Stimulated activated naive CD8-positive, alpha-beta T cell treated with anti-CD3 and anti-CD28 coated beads, Interleukin-15, Interleukin-2, amounts not matched to agents 100 ng/mL and 50 ng/mL, for 24 hours (primary cell): ENCODE measurements around the gene SLC25A27.

ENCODE experiments used
- H3K27ac Mint-ChIP-seq: one replicate; pipeline ENCODE4 v1.8.0; 2021; ENCODE audit warnings: mild to moderate bottlenecking, mixed read lengths
- H3K27me3 Mint-ChIP-seq: one replicate; pipeline ENCODE4 v1.8.0; 2021; ENCODE audit warnings: mixed read lengths
- H3K36me3 Mint-ChIP-seq: one replicate; pipeline ENCODE4 v1.8.0; 2021; ENCODE audit warnings: low read depth, mixed read lengths
- H3K4me1 Mint-ChIP-seq: one replicate; pipeline ENCODE4 v1.8.0; 2021; ENCODE audit warnings: low read depth, mixed read lengths
- H3K4me3 Mint-ChIP-seq: one replicate; pipeline ENCODE4 v1.8.0; 2021; ENCODE audit warnings: mild to moderate bottlenecking, mixed read lengths
- H3K9me3 Mint-ChIP-seq: one replicate; pipeline ENCODE4 v1.8.0; 2021; ENCODE audit warnings: mixed read lengths

The SLC25A27 gene, protein sequence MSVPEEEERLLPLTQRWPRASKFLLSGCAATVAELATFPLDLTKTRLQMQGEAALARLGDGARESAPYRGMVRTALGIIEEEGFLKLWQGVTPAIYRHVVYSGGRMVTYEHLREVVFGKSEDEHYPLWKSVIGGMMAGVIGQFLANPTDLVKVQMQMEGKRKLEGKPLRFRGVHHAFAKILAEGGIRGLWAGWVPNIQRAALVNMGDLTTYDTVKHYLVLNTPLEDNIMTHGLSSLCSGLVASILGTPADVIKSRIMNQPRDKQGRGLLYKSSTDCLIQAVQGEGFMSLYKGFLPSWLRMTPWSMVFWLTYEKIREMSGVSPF

DNA sequence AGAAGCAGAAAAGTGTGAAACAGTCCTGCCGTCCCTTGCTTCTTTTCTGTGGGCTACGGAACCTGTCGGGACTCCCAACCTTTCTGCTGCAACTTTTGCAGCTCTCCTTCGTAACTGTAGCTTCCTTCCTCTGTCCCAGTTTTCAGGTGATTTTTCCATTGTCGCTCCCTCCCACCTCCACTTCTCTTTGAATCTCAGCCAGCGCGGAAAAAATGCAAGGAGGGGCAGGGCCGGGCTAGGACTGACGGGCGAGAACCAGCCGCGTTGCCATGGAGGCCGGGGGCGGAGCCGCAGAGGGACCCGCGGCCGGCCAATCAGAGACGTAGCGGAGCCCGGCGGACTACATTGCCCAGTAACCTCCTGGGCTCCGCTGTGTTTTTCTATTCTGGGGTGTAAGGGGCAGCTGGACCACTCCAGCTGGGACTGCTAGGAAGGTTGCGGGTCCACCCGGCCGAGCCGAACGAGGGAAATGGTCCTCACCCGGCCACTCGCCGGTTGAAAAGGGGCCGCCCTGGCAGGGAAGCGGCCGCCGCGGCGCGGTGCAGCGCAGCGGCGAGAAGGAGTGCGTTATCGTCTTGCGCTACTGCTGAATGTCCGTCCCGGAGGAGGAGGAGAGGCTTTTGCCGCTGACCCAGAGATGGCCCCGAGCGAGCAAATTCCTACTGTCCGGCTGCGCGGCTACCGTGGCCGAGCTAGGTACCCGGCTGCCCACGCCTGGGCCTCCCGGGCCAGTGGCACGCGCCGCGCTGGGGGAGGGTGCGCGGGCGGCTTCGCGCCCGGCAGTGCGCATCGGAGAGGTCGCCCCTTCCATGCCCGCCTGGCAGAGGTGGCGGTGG is at the start of gene SLC25A27, which contains the start of gene CYP39A1:
SLC25A27 (plus strand) TSS at position 373 of the 836 bp plus-strand sequence; CDS start at position 591, 218 bp downstream.
CYP39A1 (minus strand) TSS at position 216 of the 836 bp plus-strand sequence. CDS start 236 bp downstream, outside the sequence.
- no peaks in the 10 kb centered on the region for H3K9me3 Mint-ChIP-seq
- peaks cover 56% of the 10 kb centered on the region for H3K27me3 Mint-ChIP-seq
- peak within 1 kb of the TSS; percentile 79 for H3K4me3 Mint-ChIP-seq
- H3K36me3 Mint-ChIP-seq = no peaks in the 10 kb centered on the region
- H3K27ac Mint-ChIP-seq = peak within 1 kb of the TSS; percentile 61
- H3K4me1 Mint-ChIP-seq = peaks cover 15% of the 10 kb centered on the region

DNA sequence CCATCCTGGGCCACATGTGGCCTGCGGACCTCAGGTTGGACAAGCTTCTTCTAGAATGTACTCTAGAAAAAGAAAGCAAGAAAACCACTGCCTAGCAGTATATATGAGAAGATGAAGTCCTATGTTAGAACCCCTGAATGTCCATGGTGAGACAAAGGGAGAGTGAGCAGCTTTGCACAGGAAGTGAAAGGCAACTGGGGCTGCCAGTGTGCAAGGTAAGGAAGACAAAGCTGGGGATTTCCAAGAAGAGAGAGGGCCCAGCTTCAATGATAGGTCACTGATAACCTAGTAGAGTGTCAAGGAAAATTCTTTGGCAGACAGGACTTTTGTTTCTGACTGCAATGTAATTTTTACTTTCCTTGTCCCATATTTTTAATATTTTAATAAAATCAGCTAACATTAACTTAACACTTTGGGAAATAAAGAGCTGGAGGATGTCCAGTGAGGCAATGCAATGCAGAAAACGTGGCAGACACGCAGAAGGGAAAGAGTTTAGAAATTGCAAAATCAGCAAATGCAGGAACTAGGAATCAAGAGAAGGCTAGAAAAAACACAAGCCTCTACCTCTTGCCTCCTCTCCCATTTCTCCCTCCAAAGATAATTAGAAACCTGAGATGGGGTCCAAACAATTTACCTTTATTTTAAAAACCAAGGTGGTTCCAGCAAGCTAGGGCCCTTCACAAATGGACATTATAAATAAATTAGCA is 47.5 kb upstream of the SLC25A27 start:
- Mint-ChIP-seq H3K4me3 (no peak overlapping the region), H3K27me3 (peaks cover 21% of the 10 kb centered on the region), H3K36me3 (no peaks in the 10 kb centered on the region), H3K27ac (no peak overlapping the region), H3K4me1 (no peaks in the 10 kb centered on the region), H3K9me3 (no peaks in the 10 kb centered on the region)

DNA sequence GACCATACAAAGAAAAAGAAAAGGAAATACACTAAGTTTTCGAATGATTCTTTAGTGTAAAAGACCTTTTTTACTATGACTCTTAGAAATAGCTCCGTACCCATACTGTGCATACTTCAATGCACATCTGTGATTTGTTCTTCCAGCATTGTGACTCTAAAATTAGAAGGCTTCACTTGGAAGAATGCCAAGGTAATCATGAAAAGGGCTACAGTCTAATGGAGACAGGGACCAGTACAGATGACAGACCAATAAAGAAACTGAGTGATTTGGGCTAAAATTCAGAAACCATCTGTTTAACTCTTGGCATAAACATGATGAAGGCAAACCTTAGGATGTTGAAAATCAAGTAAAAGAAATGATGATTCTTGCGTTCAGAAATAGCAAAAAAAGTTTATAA is 46.4 kb upstream of the SLC25A27 start:
- no peak overlapping the region for H3K4me3 Mint-ChIP-seq
- no peak overlapping the region for H3K27ac Mint-ChIP-seq
- H3K36me3 Mint-ChIP-seq = no peaks in the 10 kb centered on the region

DNA sequence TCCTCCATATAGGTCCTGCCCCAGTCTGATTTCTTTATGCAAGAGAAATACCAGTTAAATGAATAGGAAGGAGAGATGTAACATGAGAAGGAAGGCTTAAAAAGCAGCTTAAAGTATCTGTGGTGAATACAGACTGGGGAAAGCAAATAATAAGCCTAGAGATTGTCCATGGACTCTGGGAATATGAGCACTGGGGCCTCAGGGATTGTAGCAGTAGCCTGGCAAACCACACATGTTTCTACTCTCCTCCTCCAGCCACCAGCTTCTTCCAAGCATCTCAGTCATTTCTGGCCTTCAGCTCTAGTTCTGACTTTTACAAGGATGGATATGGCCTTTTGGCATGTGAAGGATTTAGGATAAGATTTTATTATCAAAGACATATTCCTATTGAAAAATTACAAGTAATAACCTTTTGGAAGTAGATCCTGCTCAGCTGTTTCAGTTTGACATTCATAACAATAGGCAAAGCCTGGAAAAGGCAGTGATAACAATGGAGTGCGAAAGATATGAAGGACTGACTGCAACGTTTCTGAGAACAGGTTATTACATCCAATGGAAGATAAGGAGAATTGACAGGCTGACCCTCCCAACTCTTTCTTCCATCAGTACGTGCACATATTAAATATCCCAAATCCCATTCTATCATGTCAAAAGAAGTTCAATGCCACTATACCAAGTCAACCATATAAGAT is 41.8 kb upstream of the SLC25A27 start:
- Mint-ChIP-seq H3K9me3 (no peaks in the 10 kb centered on the region), H3K4me3 (no peak overlapping the region), H3K27me3 (peaks cover 15% of the 10 kb centered on the region), H3K36me3 (no peaks in the 10 kb centered on the region), H3K4me1 (no peaks in the 10 kb centered on the region), H3K27ac (no peak overlapping the region)

More for the DNA sequence above, 46.4 kb upstream of the SLC25A27 start:
- Mint-ChIP-seq H3K27me3 (peaks cover 13% of the 10 kb centered on the region), H3K4me1 (no peaks in the 10 kb centered on the region), H3K9me3 (no peaks in the 10 kb centered on the region)

DNA sequence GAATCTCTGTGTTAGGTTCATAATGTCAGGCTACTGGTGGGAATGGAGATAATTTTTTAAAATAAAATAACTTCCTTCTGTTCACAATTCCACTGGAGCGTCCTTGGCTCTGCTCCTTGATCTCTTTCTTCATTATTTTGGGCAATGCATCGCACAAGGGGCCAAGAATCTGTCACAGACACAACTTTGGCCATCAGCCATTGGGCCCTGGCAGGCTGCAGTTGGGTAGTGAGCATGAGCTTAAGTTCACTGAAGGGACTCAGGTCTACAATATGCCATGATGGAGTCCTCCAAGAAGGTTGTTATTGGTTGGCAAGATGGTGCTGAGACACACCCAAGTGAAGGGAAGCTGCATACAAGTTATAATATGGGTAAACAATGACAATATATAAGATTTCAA is 40.1 kb upstream of the SLC25A27 start:
- Mint-ChIP-seq H3K4me3 (no peak overlapping the region), H3K27me3 (peaks cover 25% of the 10 kb centered on the region), H3K36me3 (no peaks in the 10 kb centered on the region), H3K27ac (no peak overlapping the region), H3K4me1 (no peaks in the 10 kb centered on the region), H3K9me3 (no peaks in the 10 kb centered on the region)

DNA sequence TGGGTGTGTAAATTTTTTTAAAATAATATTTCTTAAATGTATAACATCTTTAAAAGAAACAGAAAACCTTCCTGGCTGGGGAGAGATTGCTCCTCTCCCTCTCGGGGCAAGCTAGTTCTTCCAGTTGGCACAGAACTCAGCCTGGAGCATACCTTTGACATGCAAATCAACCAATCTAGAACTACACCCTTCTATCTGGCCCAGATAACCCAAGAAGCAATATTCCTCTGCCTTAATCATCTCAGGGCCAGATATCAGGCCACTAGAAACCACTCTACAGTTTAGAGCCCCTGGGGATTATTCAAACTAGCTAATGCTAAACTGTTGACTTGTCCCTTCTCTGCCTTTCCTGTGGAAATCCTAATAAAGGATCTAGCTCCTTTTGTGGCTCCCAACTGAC is 34.0 kb upstream of the SLC25A27 start:
- Mint-ChIP-seq H3K27me3 (peaks cover 47% of the 10 kb centered on the region), H3K36me3 (no peaks in the 10 kb centered on the region), H3K4me3 (no peak overlapping the region), H3K4me1 (no peaks in the 10 kb centered on the region), H3K9me3 (no peaks in the 10 kb centered on the region), H3K27ac (no peak overlapping the region)

DNA sequence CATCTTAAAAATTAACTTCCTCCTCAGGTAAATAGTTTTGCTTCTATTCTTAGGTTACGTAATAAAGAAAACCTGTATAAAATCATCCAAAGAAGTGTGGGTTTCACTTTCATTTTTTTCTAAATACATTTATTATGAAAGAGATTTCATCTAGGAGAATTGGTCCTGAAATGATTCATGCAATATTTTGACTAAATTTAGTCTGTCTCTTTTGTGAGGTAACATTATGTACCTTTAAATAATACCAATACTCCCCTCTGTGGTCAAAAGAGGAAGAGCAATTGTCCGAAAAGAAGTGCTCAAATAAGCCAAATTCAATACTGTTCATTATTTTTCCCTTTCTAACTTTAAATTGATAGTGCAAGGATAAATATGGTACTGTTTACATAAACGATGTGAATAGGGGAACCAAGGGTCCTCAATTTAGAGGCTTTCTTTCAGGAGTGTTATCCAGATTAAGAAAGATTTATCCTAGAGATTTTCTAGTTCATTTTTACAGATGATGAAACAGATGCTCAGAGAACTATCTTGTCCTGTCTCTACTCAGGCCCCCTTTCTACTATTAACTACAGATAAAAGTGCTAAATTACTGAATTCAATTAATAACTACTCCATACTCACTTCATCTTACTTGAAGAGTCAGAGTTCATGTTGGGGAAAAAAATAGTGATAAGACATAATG is 26.4 kb upstream of the SLC25A27 start:
- Mint-ChIP-seq H3K4me1 (peaks cover 4% of the 10 kb centered on the region), H3K27ac (no peak overlapping the region), H3K27me3 (peaks cover 21% of the 10 kb centered on the region), H3K36me3 (no peaks in the 10 kb centered on the region), H3K9me3 (no peaks in the 10 kb centered on the region), H3K4me3 (no peak overlapping the region)

DNA sequence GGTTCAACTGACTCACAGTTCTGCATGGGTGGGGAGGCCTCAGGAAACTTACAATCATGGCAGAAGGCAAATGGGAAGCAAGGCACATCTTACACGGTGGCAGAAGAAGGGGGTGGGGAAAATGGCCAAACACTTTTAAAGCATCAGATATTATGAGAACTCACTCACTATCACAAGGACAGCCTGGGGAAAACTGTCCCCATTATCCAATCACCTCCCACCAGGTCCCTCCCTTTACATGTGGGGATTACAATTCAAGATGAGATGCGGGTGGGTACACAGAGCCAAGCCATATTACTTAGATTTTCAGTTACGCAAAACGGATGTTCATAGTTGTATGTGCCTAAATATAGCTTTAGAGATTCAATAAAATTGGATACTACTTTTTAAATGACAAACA is 25.8 kb upstream of the SLC25A27 start:
- peaks cover 19% of the 10 kb centered on the region for H3K27me3 Mint-ChIP-seq
- H3K36me3 Mint-ChIP-seq = no peaks in the 10 kb centered on the region

DNA sequence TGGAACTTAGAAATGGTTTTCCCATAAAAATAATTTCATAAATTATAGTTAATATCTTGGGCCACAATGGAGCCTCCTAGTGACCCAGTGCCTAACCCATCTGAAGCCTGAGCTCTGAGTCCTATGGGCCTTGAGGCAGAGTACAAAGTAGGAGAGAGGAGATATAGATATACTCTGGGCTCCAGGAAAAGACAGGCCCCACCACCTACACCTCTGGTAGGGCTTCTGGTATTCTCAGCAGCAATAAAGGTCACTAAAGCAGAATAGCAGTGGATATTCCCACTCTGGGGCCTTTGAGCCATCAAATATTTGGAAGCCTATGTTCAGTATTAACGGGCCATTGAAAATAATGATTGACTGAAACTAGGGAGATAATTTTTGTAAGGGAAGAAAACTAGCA is 24.3 kb upstream of the SLC25A27 start:
- H3K4me3 Mint-ChIP-seq = no peak overlapping the region
- no peak overlapping the region for H3K27ac Mint-ChIP-seq
- H3K9me3 Mint-ChIP-seq = no peaks in the 10 kb centered on the region
- peaks cover 4% of the 10 kb centered on the region for H3K4me1 Mint-ChIP-seq
- H3K27me3 Mint-ChIP-seq = peaks cover 13% of the 10 kb centered on the region
- no peaks in the 10 kb centered on the region for H3K36me3 Mint-ChIP-seq

More for the DNA sequence above, 25.8 kb upstream of the SLC25A27 start:
- Mint-ChIP-seq H3K9me3 (no peaks in the 10 kb centered on the region), H3K27ac (no peak overlapping the region), H3K4me1 (peaks cover 4% of the 10 kb centered on the region), H3K4me3 (no peak overlapping the region)

DNA sequence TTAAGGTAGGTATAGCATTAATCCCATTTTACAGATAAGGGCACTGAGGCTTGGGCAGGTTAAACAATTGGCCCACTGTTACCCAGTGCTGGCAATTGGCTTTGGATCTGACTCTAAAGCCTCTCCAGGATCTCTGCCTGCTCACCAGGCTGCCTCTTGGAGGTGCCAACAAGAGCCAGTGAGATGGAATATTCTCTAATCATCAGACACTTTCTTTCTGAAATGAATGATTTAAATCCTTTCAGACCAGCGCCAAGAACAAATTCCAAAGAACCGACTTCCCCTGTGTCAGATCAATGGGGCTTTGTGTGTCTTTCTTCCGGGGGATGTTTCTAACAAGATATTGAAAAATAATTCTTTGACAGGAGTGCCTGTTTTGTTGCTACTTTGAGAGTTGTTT is 23.8 kb upstream of the SLC25A27 start:
- Mint-ChIP-seq H3K4me1 (peaks cover 4% of the 10 kb centered on the region), H3K27me3 (peaks cover 8% of the 10 kb centered on the region), H3K9me3 (no peaks in the 10 kb centered on the region), H3K36me3 (no peaks in the 10 kb centered on the region), H3K4me3 (no peak overlapping the region), H3K27ac (no peak overlapping the region)

DNA sequence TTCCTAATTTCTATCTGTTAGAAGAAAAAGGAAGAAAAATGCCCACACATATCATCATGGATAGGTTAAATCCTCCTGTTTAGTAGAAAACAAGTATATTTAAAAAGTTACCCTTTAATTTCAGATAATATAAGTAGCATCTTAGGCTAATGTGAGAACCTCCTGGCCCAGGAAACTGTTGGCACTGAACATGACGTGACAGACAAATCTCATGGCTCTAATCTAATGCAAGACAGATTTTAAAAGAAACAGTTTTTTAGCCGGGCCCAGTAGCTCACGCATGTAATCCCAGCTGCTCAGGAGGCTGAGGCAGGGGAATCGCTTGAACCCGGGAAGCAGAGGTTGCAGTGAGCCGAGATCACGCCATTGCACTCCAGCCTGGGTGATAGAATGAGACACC is 23.1 kb upstream of the SLC25A27 start:
- Mint-ChIP-seq H3K36me3 (no peaks in the 10 kb centered on the region), H3K4me1 (peaks cover 4% of the 10 kb centered on the region), H3K27me3 (peaks cover 5% of the 10 kb centered on the region), H3K9me3 (no peaks in the 10 kb centered on the region), H3K27ac (no peak overlapping the region), H3K4me3 (no peak overlapping the region)

DNA sequence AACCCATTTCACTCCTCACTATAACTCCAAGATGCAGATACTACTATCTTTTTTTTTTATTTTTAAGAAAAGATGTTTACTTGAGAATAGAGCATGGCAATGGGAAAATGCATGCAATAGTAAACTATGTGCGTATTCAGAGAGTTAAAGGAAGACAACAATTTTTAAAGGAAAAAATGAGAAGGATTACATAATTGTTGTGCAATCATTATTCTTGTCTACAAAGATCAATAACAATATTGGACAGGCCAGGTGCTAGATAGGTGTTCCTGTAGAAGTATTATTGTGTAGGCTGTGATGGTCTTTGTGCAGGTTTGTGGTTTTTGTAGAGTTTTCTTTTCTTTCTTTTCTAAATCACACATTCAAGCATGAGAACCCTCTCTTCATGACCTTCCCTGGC is 20.7 kb upstream of the SLC25A27 start:
- Mint-ChIP-seq H3K4me1 (no peaks in the 10 kb centered on the region), H3K9me3 (no peaks in the 10 kb centered on the region), H3K27me3 (peaks cover 9% of the 10 kb centered on the region), H3K27ac (no peak overlapping the region), H3K36me3 (no peaks in the 10 kb centered on the region), H3K4me3 (no peak overlapping the region)

DNA sequence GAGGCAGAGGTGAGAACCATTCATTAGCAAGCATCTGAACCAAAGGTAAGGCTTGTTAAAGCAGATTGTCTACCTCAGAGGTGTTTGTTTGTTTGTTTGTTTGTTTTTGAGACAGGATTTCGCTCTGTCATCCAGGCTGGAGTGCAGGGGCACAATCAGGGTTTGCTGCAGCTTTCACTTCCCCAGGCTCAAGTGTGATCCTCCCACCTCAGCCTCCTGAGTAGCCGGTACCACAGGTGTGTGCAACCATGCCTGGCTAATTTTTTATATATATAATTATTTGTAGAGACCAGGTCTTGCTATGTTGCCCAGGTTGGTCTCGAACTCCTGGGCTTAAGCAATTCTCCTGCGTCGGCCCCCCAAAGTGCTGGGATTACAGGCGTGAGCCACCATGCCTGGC is 17.3 kb upstream of the SLC25A27 start:
- Mint-ChIP-seq H3K4me1 (no peaks in the 10 kb centered on the region), H3K27me3 (peaks cover 34% of the 10 kb centered on the region), H3K9me3 (no peaks in the 10 kb centered on the region)

DNA sequence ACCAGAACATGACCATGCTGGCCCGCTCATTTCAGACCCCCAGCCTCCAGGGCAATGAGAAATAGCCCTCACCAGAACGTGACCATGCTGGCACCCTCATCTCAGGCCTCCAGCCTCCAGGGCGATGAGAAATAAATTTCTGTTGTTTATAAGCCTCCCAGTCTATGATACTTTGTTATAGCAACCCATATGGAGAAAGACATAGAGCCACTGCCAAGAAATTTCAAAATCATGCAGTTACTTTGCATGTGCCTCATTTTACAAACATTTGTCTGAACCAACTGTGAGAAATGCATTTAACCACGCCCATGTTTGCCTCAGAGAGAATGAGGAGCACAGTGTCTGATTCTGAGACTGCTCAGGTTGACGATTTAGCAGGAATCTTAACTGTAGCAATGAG is 15.6 kb upstream of the SLC25A27 start:
- Mint-ChIP-seq H3K27ac (no peak overlapping the region), H3K9me3 (no peaks in the 10 kb centered on the region), H3K4me3 (no peak overlapping the region), H3K36me3 (no peaks in the 10 kb centered on the region), H3K27me3 (peaks cover 37% of the 10 kb centered on the region), H3K4me1 (no peaks in the 10 kb centered on the region)

More for the DNA sequence above, 17.3 kb upstream of the SLC25A27 start:
- Mint-ChIP-seq H3K4me3 (no peak overlapping the region), H3K36me3 (no peaks in the 10 kb centered on the region), H3K27ac (no peak overlapping the region)
